ENCODE measurements around the gene NFIA. TPM values are rescaled to one million over a fixed set of nuclear protein-coding genes. Genes with fewer than 3 reads are reported as not detected.

NFIA gene
- polyA plus RNA-seq, 3 donors: 1.4 to 5.3 (median 2.4) TPM

DNA sequence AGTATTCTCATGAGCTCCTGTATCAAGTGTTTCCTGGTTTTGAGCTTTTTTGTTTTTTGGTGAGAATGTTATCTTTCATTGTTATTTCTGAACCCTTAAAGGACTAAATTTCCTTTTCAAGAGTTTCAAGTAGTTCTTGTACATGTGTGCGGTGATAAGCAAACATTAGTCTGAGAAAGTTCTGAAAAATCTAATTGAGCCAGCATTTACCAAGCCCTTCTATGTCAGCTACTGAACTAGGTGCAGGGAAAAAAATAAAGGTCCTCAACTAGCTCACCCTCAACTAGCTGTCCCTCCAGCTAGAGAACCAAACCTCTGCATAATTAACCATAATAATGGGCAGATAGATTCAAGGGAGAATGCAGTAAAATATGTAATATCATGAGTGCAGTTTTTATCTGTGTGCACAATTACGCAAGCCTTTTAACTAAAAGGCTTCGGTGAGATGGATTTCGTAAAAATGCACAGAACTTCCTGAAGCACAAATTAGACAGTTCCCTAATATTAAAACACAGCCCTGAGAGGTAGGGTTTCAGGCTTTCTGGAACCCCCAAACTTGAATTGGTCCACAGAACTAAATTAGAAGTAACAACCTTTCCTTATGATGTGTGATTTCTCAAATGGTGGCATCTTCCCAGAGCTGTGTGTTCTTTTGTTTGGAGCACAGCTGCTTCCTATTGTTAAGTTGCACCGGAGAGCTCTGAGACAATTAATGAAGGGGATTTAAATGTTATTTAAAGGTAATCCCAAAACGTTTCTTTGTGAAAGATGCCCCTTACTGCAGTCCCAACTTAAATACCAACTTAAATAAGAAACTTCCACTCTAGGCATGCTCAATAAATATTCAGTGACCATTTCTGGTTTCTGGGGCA, 165.8 kb downstream of the NFIA start:
- Histone ChIP-seq H3K9me3 (replicated peaks in 1 of 2; ENCODE audit: control insufficient read depth in 1 of 2, insufficient read depth in 1 of 2, low read length in 2 of 2) (no peaks in the 10 kb centered on the region), H3K9ac (ENCODE audit: insufficient read depth, low read length, poor library complexity, severe bottlenecking) (peak overlapping the region; percentile 30), H3K4me1 (ENCODE audit: control insufficient read depth in 1 of 2, insufficient read depth in 2 of 2, low read length in 2 of 2) (peaks cover 19 to 32% of the 10 kb centered on the region in 2 donors), H3K79me2 (ENCODE audit: insufficient read depth, low read length) (peaks cover 6% of the 10 kb centered on the region), H3K27me3 (ENCODE audit: control insufficient read depth in 2 of 2, insufficient read depth in 2 of 2, low read length in 2 of 2) (no peaks in the 10 kb centered on the region), H3K4me3 (replicated peaks in 1 of 3; ENCODE audit: low read depth in 2 of 3, low read length in 3 of 3) (peak overlapping the region in 1 of 3 experiments; percentile 30), H4K20me1 (ENCODE audit: insufficient read depth, low read length) (no peaks in the 10 kb centered on the region), H3K4me2 (replicated peaks; ENCODE audit: extremely low read depth, low read length, poor library complexity, severe bottlenecking) (peak overlapping the region; percentile 45), H2AFZ (ENCODE audit: insufficient read depth, low read depth, low read length, poor library complexity, severe bottlenecking) (peak overlapping the region; percentile 55), H3K27ac (ENCODE audit: low read depth in 1 of 2, low read length in 2 of 2) (peak overlapping the region in 1 of 2 donors; percentile 55), H3K36me3 (replicated peaks in 1 of 2; ENCODE audit: control insufficient read depth in 1 of 2, insufficient read depth in 2 of 2, low read length in 2 of 2) (no peaks in the 10 kb centered on the region)
- no CpG with 5 or more reads among the region's 6 CpGs for WGBS (ENCODE audit: insufficient coverage)
- peaks cover 0 to 2% of the 10 kb centered on the region in 2 donors for H3K36me3 Mint-ChIP-seq
- H3K27me3 Mint-ChIP-seq (ENCODE audit: low read depth in 3 of 3): no peaks in the 10 kb centered on the region
- TF ChIP-seq, protein P1, sequence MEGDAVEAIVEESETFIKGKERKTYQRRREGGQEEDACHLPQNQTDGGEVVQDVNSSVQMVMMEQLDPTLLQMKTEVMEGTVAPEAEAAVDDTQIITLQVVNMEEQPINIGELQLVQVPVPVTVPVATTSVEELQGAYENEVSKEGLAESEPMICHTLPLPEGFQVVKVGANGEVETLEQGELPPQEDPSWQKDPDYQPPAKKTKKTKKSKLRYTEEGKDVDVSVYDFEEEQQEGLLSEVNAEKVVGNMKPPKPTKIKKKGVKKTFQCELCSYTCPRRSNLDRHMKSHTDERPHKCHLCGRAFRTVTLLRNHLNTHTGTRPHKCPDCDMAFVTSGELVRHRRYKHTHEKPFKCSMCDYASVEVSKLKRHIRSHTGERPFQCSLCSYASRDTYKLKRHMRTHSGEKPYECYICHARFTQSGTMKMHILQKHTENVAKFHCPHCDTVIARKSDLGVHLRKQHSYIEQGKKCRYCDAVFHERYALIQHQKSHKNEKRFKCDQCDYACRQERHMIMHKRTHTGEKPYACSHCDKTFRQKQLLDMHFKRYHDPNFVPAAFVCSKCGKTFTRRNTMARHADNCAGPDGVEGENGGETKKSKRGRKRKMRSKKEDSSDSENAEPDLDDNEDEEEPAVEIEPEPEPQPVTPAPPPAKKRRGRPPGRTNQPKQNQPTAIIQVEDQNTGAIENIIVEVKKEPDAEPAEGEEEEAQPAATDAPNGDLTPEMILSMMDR (IDR thresholded peaks at IDR 0.05): no peak
- H3K4me3 Mint-ChIP-seq: peak overlapping the region in 1 of 2 donors; percentile 77
- H3K9me3 Mint-ChIP-seq: no peaks in the 10 kb centered on the region
- peak overlapping the region in 5 of 7 donors; percentile 12 to 82 (median 74) for H3K27ac Mint-ChIP-seq
- H3K4me1 Mint-ChIP-seq: peaks cover 34% of the 10 kb centered on the region
- intact Hi-C loops (cut with micrococcal nuclease): no loop called here
- peak in 2 of 3 donors; percentile 17 to 50 for DNase-seq

DNA sequence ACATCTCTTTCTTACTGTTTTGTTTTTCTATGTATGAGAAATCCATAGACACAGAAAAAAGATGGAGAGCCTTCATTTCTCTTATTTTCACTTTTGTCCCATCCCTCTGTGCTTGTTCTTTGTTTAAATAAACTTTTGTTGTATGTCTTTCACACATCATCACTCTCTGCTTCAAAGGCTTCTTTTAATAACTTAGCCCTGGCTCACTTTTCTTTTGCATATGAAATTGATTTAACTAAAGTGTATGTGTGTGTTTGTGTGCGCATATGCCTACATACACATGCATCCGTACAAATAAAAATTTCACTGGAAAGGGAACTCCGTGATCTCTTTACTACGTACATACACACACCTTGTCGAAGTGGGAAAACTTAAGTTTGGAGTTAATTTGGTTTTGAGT, 168.6 kb downstream of the NFIA start:
- H3K4me1 ChIP-seq (ENCODE audit: control insufficient read depth in 1 of 2, insufficient read depth in 2 of 2, low read length in 2 of 2): peaks cover 46 to 56% of the 10 kb centered on the region in 2 donors
- H3K9ac ChIP-seq (ENCODE audit: insufficient read depth, low read length, poor library complexity, severe bottlenecking): no peak overlapping the region
- H3K27me3 ChIP-seq (ENCODE audit: control insufficient read depth in 2 of 2, insufficient read depth in 2 of 2, low read length in 2 of 2): no peaks in the 10 kb centered on the region
- TF ChIP-seq, protein P1 (IDR thresholded peaks at IDR 0.05): no peak
- no peaks in the 10 kb centered on the region for H3K9me3 ChIP-seq (replicated peaks in 1 of 2; ENCODE audit: control insufficient read depth in 1 of 2, insufficient read depth in 1 of 2, low read length in 2 of 2)
- H3K4me3 Mint-ChIP-seq: no peak overlapping the region
- H3K4me1 Mint-ChIP-seq: peaks cover 58% of the 10 kb centered on the region
- H3K9me3 Mint-ChIP-seq: no peaks in the 10 kb centered on the region
- peaks cover 0 to 2% of the 10 kb centered on the region in 2 donors for H3K36me3 Mint-ChIP-seq
- intact Hi-C loops (cut with micrococcal nuclease): no loop called here
- H3K36me3 ChIP-seq (replicated peaks in 1 of 2; ENCODE audit: control insufficient read depth in 1 of 2, insufficient read depth in 2 of 2, low read length in 2 of 2): no peaks in the 10 kb centered on the region
- H2AFZ ChIP-seq (ENCODE audit: insufficient read depth, low read depth, low read length, poor library complexity, severe bottlenecking): no peak overlapping the region
- no peak for DNase-seq
- H3K4me2 ChIP-seq (replicated peaks; ENCODE audit: extremely low read depth, low read length, poor library complexity, severe bottlenecking): no peak overlapping the region
- no CpG with 5 or more reads among the region's 5 CpGs for WGBS (ENCODE audit: insufficient coverage)
- no peaks in the 10 kb centered on the region for H3K27me3 Mint-ChIP-seq (ENCODE audit: low read depth in 3 of 3)
- H3K27ac Mint-ChIP-seq: no peak overlapping the region
- H3K27ac ChIP-seq (ENCODE audit: low read depth in 1 of 2, low read length in 2 of 2): no peak overlapping the region
- H4K20me1 ChIP-seq (ENCODE audit: insufficient read depth, low read length): no peaks in the 10 kb centered on the region
- H3K79me2 ChIP-seq (ENCODE audit: insufficient read depth, low read length): peaks cover 6% of the 10 kb centered on the region
- H3K4me3 ChIP-seq (replicated peaks in 1 of 3; ENCODE audit: low read depth in 2 of 3, low read length in 3 of 3): no peak overlapping the region
